Spleen (tissue), 7 donors: Measurements from ENCODE around the gene CCNH.

Source experiments
- CTCF ChIP-seq, 11 experiments: fragments of 200-600 bp in 7 of 11; fragments of 450-650 bp in 4 of 11; sonication (generic) in 4 of 11; IDR thresholded peaks in 8 of 11; conservative IDR thresholded peaks in 3 of 11; 1 replicate in 7 of 11; 2 replicates in 4 of 11; pipeline versions ENCODE4 v1.4.0 to v1.8.0; 2016 to 2021; ENCODE audit warnings: antibody characterized with exemption in 11 of 11, inconsistent platforms in 4 of 11, mild to moderate bottlenecking in 1 of 11
- POLR2A ChIP-seq, 3 donors: fragments of 450-650 bp; IDR thresholded peaks; one replicate each; pipeline ENCODE4 v1.5.1; 2017; ENCODE audit warnings: antibody characterized with exemption in 3 of 3, mild to moderate bottlenecking in 1 of 3
- POLR2AphosphoS5 ChIP-seq, 3 donors: sonication (generic); formaldehyde crosslinking; IDR thresholded peaks; one replicate each; pipeline ENCODE4 v1.5.1; 2017; ENCODE audit warnings: antibody characterized with exemption in 3 of 3
- donor health status: DM: no; HTN: no; CAD: no; lungs with moderate emphysema.
- donor health status: DM: no; HTN: no; CAD: no.
- donor health status: DM: no; HTN: no; CAD: no.

- no peak for TF ChIP-seq POLR2AphosphoS5 (IDR thresholded peaks at IDR 0.05)
- TF ChIP-seq POLR2A (IDR thresholded peaks at IDR 0.05), result no peak
- TF ChIP-seq CTCF (IDR thresholded peaks at IDR 0.05 in 8 of 11, conservative IDR thresholded peaks at IDR 0.05 in 3 of 11), result no peak
Observed at GRCh38 chr5:87347841-87348240, 64.9 kb downstream of the CCNH start.
